Panc1 (cell line): ENCODE results near the gene PLD1. TPM values are rescaled to one million over a fixed set of nuclear protein-coding genes. Genes with fewer than 3 reads are reported as not detected.

ENCODE experiments used
- ATAC-seq: fragments of 200-7000 bp; cut with Tn5 transposase; 2 replicates; pipeline ENCODE4 v1.9.1; 2020; ENCODE audit warnings: mild to moderate bottlenecking, moderate library complexity
- BruUV-seq: library from RNA; stranded (reverse); fragments of 400-500 nt; replicated peaks from 2 replicates; lab custom pipeline; 2021; lab: Mats Ljungman, UMichigan
- CTCF ChIA-PET: fragments of 300-600 bp; sonication (Branson Sonifier 250); formaldehyde crosslinking; loops from one replicate; lab custom pipeline; 2022; ENCODE audit warnings: antibody characterized with exemption; lab: Charles Lee
- POLR2A ChIA-PET: fragments of 300-600 bp; sonication (Branson Sonifier 250); formaldehyde crosslinking; loops from one replicate; lab custom pipeline; 2022; ENCODE audit warnings: antibody characterized with exemption; lab: Charles Lee
- DNase-seq: peaks from one replicate; pipeline ENCODE4 v3.0.0-alpha.2; 2010; ENCODE audit warnings: low read depth, low spot score
- H3K27ac ChIP-seq: 2 replicates; pipeline ENCODE4 v1.5.1; 2011; ENCODE audit warnings: mild to moderate bottlenecking, low read length, inconsistent platforms
- H3K27me3 ChIP-seq: fragments of 200-500 bp; sonication (Bioruptor generic); 2 replicates; pipeline ENCODE4 v1.6.0; 2014; ENCODE audit warnings: low read length, inconsistent platforms; ENCODE audit not compliant: control insufficient read depth, insufficient read depth
- H3K36me3 ChIP-seq: fragments of 200-500 bp; sonication (Bioruptor generic); 2 replicates; pipeline ENCODE4 v1.5.1; 2014; ENCODE audit warnings: inconsistent platforms, mild to moderate bottlenecking, low read length, moderate library complexity; ENCODE audit not compliant: control insufficient read depth, insufficient read depth
- H3K4me1 ChIP-seq: 2 replicates; pipeline ENCODE4 v1.5.1; 2011; ENCODE audit warnings: inconsistent platforms, mild to moderate bottlenecking, low read length, moderate library complexity; ENCODE audit not compliant: control insufficient read depth, insufficient read depth
- H3K4me3 ChIP-seq, 2 experiments: 2 replicates each; pipeline ENCODE4 v1.5.1; 2011 to 2012; ENCODE audit warnings: low read depth in 2 of 2, low read length in 2 of 2, mild to moderate bottlenecking in 2 of 2, inconsistent platforms in 1 of 2, moderate library complexity in 1 of 2
- H3K9me3 ChIP-seq: fragments of 200-500 bp; sonication (Bioruptor generic); 2 replicates; pipeline ENCODE4 v1.5.1; 2014; ENCODE audit warnings: low read depth, mild to moderate bottlenecking, inconsistent platforms, low read length, moderate library complexity; ENCODE audit not compliant: control insufficient read depth, insufficient read depth
- CTCF ChIP-seq: fragments of 450-650 bp; IDR thresholded peaks from 2 replicates; pipeline ENCODE4 v1.5.1; 2017; ENCODE audit warnings: mild to moderate bottlenecking
- POLR2AphosphoS5 ChIP-seq: IDR thresholded peaks from 2 replicates; pipeline ENCODE4 v1.6.1; 2012; ENCODE audit warnings: mild to moderate bottlenecking, low read depth, low read length, moderate library complexity
- REST ChIP-seq, 2 experiments: IDR thresholded peaks; 2 replicates each; pipeline ENCODE4 v1.6.1; 2011 to 2012; ENCODE audit warnings: low read depth in 2 of 2, control low read depth in 1 of 2, low read length in 1 of 2, mild to moderate bottlenecking in 1 of 2, moderate library complexity in 1 of 2; ENCODE audit not compliant: insufficient read depth in 1 of 2
- SIN3A ChIP-seq: IDR thresholded peaks from 2 replicates; pipeline ENCODE4 v1.6.1; 2012; ENCODE audit warnings: low read depth, mild to moderate bottlenecking, low read length, moderate library complexity, borderline replicate concordance; ENCODE audit not compliant: insufficient read depth
- TCF7L2 ChIP-seq: IDR thresholded peaks from 2 replicates; pipeline ENCODE4 v1.6.1; 2011; ENCODE audit warnings: mild to moderate bottlenecking, low read depth, low read length, inconsistent platforms
- in situ Hi-C: cut with HindIII; loops from 2 replicates; pipeline ENCODE4 v1.10.0; 2016; ENCODE audit warnings: low sequenced_read_pairs, low pct_unique_long_range_greater_than_20kb
- intact Hi-C: fragments of 100-400 bp; cut with micrococcal nuclease; formaldehyde crosslinking; loops from one replicate; pipeline ENCODE4 v1.10.0; 2022; ENCODE audit not compliant: unreplicated experiment
- total RNA-seq: library from RNA; stranded (reverse); gene quantifications from one replicate; pipeline ENCODE4 v1.2.1, GENCODE V29; 2021; ENCODE audit not compliant: unreplicated experiment

PLD1 gene
- total RNA-seq, 1 experiment from 2014 or later, result 20.6 TPM

GRCh38 chr3:171685116-171685895, 125.0 kb downstream of the PLD1 start:
- in situ Hi-C loops (no loop called here), intact Hi-C loops (no loop called here)
- no peak overlapping the region for H3K27ac ChIP-seq
- ATAC-seq (no peak), DNase-seq (no peak)
- H3K4me3 ChIP-seq, result no peak overlapping the region
- ChIA-PET CTCF (no interaction called here), POLR2A (no interaction called here)
- no peaks in the 10 kb centered on the region for H3K36me3 ChIP-seq
- TF ChIP-seq REST (IDR thresholded peaks at IDR 0.05; ENCODE audit: insufficient read depth in 1 of 2, low read depth in 2 of 2, low read length in 1 of 2) (no peak), POLR2AphosphoS5 (no peak)
- no TSS peak for BruUV-seq
- no peaks in the 10 kb centered on the region for H3K9me3 ChIP-seq
- no peaks in the 10 kb centered on the region for H3K4me1 ChIP-seq
- H3K27me3 ChIP-seq, result no peaks in the 10 kb centered on the region

- in situ Hi-C loops (no loop called here), intact Hi-C loops (no loop called here)
- no peak overlapping the region for H3K4me3 ChIP-seq
- POLR2A ChIA-PET, result no interaction called here
- ATAC-seq, result no peak
- no peaks in the 10 kb centered on the region for H3K27me3 ChIP-seq
- no TSS peak for BruUV-seq
- no peak for DNase-seq
- CTCF ChIA-PET, result no interaction called here
- H3K27ac ChIP-seq, result no peak overlapping the region
- H3K36me3 ChIP-seq, result no peaks in the 10 kb centered on the region
- H3K4me1 ChIP-seq, result no peaks in the 10 kb centered on the region
- TF ChIP-seq POLR2AphosphoS5 (no peak), CTCF (no peak), REST (IDR thresholded peaks at IDR 0.05; ENCODE audit: insufficient read depth in 1 of 2, low read depth in 2 of 2, low read length in 1 of 2) (no peak), TCF7L2 (no peak), SIN3A (no peak)
- H3K9me3 ChIP-seq, result no peaks in the 10 kb centered on the region
Measured at GRCh38 chr3:171684221-171684620, 126.1 kb downstream of the PLD1 start.
